OCI-LY3 (cell line): ENCODE data around the gene SLC2A4.

Source experiments
- CTCF ChIP-seq: fragments of 200-600, 300-600 bp; sonication (generic); IDR thresholded peaks from 2 replicates; pipeline ENCODE4 v1.5.1; 2014; ENCODE audit warnings: antibody characterized with exemption, low read length, low read depth
- EZH2phosphoT487 ChIP-seq: fragments of 200-600 bp; shearing (Covaris generic); IDR thresholded peaks from 2 replicates; pipeline ENCODE4 v1.6.1; 2018; ENCODE audit warnings: antibody characterized with exemption, mixed run types, low read depth

DNA sequence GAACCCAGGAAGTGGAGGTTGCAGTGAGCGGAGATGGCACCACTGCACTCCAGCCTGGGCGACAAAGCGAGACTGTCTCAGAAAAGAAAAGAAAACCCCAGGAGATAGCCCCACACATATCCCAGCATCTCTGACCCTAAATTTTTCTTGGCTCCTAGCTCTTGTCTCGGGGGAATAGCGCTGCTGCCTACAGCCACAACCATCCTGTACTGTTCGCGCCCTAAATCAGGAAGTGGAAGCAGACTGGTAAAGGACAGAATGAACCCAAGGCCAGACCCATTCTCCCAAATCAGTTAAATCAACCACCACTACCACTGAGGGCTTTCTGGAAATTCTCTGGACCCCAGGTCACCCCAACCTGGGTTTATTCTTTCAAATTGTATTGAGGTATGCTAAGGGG, 31.7 kb upstream of the SLC2A4 start:
- TF ChIP-seq CTCF (no peak), EZH2phosphoT487 (no peak)
